GM10248 (cell line): ENCODE results near the gene C20orf202.
"Not testable (repeated sequence)": the region's sequence is repeated elsewhere in the genome, so short reads cannot be mapped to it uniquely, and the experiment has no call there.

Experiments used
- CTCF ChIA-PET: fragments of 300-600 bp; sonication (Branson Sonifier 250); formaldehyde crosslinking; extraction: SDS; loops from one replicate; lab custom pipeline; 2021; ENCODE audit warnings: antibody characterized with exemption; lab: Yijun Ruan, JAX
- POLR2A ChIA-PET: fragments of 350-650 bp; sonication (Branson Sonifier 250); formaldehyde crosslinking; extraction: SDS; loops from one replicate; lab custom pipeline; 2020; ENCODE audit warnings: antibody characterized with exemption; lab: Yijun Ruan, JAX
- DNase-seq: peaks from one replicate; pipeline ENCODE4 v3.0.0; 2012; ENCODE audit errors: extremely low spot score
- TF ChIP-seq, protein P1 (sequence below): IDR thresholded peaks from 2 replicates; pipeline ENCODE4 v1.5.1; 2012; ENCODE audit warnings: mild to moderate bottlenecking, low read depth; ENCODE audit errors: extremely low read depth, missing control alignments, control extremely low read depth

Gene C20orf202

GRCh38 chr20:1212607-1213396 is 9.5 kb downstream of the C20orf202 start:
- peak; percentile 66 for DNase-seq
- POLR2A ChIA-PET: no interaction called here
- CTCF ChIA-PET: interaction anchor here (0.7 to 3.2 kb wide), 20 partner anchors 8 to 397 kb away, joined by 3 to 20 read pairs (median 4); partner anchors contain the start of genes C20orf202, FAM110A and RAD21L1
- TF ChIP-seq, protein P1, sequence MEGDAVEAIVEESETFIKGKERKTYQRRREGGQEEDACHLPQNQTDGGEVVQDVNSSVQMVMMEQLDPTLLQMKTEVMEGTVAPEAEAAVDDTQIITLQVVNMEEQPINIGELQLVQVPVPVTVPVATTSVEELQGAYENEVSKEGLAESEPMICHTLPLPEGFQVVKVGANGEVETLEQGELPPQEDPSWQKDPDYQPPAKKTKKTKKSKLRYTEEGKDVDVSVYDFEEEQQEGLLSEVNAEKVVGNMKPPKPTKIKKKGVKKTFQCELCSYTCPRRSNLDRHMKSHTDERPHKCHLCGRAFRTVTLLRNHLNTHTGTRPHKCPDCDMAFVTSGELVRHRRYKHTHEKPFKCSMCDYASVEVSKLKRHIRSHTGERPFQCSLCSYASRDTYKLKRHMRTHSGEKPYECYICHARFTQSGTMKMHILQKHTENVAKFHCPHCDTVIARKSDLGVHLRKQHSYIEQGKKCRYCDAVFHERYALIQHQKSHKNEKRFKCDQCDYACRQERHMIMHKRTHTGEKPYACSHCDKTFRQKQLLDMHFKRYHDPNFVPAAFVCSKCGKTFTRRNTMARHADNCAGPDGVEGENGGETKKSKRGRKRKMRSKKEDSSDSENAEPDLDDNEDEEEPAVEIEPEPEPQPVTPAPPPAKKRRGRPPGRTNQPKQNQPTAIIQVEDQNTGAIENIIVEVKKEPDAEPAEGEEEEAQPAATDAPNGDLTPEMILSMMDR: peak; percentile 91

GRCh38 chr20:1214838-1215261 is 11.6 kb downstream of the C20orf202 start:
- TF ChIP-seq, protein P1: no peak
- CTCF ChIA-PET: no interaction called here
- no peak for DNase-seq
- POLR2A ChIA-PET: no interaction called here

- CTCF ChIA-PET: no interaction called here
- POLR2A ChIA-PET: no interaction called here
- TF ChIP-seq, protein P1: no peak
- no peak for DNase-seq
Observed at GRCh38 chr20:1215386-1216170, 12.3 kb downstream of the C20orf202 start.

GRCh38 chr20:1216527-1217427 is 13.5 kb downstream of the C20orf202 start:
- CTCF ChIA-PET: interaction anchor here (1.2 kb wide), 1 partner anchor 220 kb away, joined by 3 read pairs; no protein-coding TSS in a partner anchor
- POLR2A ChIA-PET, DNase-seq: not testable (repeated sequence)

DNA sequence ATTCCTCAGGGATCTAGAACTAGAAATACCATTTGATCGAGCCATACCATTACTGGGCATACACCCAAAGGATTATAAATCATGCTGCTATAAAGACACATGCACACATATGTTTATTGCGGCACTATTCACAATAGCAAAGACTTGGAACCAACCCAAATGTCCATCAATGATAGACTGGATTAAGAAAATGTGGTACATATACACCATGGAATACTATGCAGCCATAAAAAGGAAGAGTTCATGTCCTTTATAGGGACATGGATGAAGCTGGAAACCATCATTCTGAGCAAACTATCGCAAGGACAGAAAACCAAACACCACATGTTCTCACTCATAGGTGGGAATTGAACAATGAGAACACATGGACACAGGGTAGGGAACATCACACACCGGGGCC is 19.5 kb downstream of the C20orf202 start:
- DNase-seq, CTCF ChIA-PET, POLR2A ChIA-PET: not testable (repeated sequence)

- TF ChIP-seq, protein P1: no peak
- CTCF ChIA-PET: interaction anchor here (1.1 to 2.4 kb wide), 2 partner anchors 11 to 18 kb away, joined by 3 to 9 read pairs; no protein-coding TSS in a partner anchor
- DNase-seq: no peak
- POLR2A ChIA-PET: no interaction called here
Observed at GRCh38 chr20:1224205-1224890, 21.1 kb downstream of the C20orf202 start.
